PFSK-1 (cell line): ENCODE data around the gene RNF39.

Source experiments
- POLR2AphosphoS5 ChIP-seq: IDR thresholded peaks from 2 replicates; pipeline ENCODE4 v1.6.1; 2012; ENCODE audit warnings: low read depth, mild to moderate bottlenecking, control low read depth, low read length, moderate library complexity
- TAF1 ChIP-seq: IDR thresholded peaks from 2 replicates; pipeline ENCODE4 v1.6.1; 2012; ENCODE audit warnings: low read length, control low read depth, borderline replicate concordance; ENCODE audit not compliant: insufficient read depth

DNA sequence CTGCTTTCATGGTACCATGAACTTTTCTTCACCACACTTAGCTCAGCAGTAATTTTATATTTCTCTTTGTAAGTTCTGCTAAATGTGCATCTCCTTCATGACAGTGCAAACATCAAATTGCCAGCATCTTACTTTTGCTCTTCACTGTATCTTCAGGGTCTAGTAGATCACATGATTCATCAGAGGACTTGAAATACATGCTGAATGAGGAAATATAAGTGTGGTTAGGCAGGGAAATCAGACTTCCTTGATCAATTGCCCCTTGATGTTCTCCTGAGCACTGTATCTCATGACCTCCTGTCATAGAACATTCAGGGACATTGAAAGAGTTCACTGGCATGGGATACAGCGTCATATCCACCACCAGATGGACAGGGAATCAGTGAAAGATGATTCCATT is 39.8 kb downstream of the RNF39 start:
- TF ChIP-seq POLR2AphosphoS5 (no peak), TAF1 (no peak)
